K562 (cell line): ENCODE results near the gene AMBRA1. TPM values are rescaled to one million over a fixed set of nuclear protein-coding genes. Genes with fewer than 3 reads are reported as not detected.

ENCODE experiments used
- ATAC-seq: fragments of 200-7000 bp; cut with Tn5 transposase; 3 replicates; pipeline ENCODE4 v1.9.1; 2020; ENCODE audit warnings: moderate library complexity
- BruUV-seq: library from RNA; stranded (reverse); fragments of 400-500 nt; replicated peaks from 2 replicates; lab custom pipeline; 2021; lab: Mats Ljungman, UMichigan
- CTCF ChIA-PET: fragments of 300-600 bp; formaldehyde crosslinking; extraction: SDS; loops from one replicate; lab custom pipeline; 2021; ENCODE audit warnings: low intra/inter-chr PET ratio; lab: Yijun Ruan, JAX
- POLR2A ChIA-PET: fragments of 300-600, 350-650 bp; sonication (Branson Sonifier 250); formaldehyde crosslinking; extraction: SDS; loops from one replicate; lab custom pipeline; 2021; ENCODE audit warnings: antibody characterized with exemption, inconsistent platforms; lab: Yijun Ruan, JAX
- DNase-seq, 4 experiments: peaks; one replicate each; pipeline versions ENCODE4 v3.0.0 to v3.0.0-alpha.2; 2011 to 2018; ENCODE audit warnings: low spot score in 3 of 4, mixed read lengths in 3 of 4; ENCODE audit errors: extremely low read depth in 1 of 4
- FAIRE-seq: peaks from 2 replicates; lab custom pipeline; 2011; peaks lifted over from hg19 to GRCh38; lab: Jason Lieb, UNC
- H2AFZ ChIP-seq: 2 replicates; pipeline ENCODE4 v1.6.0; 2011; ENCODE audit warnings: low read depth, low read length, control low read depth, inconsistent platforms
- H3K27ac ChIP-seq: fragments of 200-600 bp; 3 replicates; pipeline ENCODE4 v1.8.0; 2011; ENCODE audit warnings: low read depth, mild to moderate bottlenecking, control low read depth, inconsistent platforms, low read length, moderate library complexity, mixed read lengths; ENCODE audit errors: extremely low read depth
- H3K27me3 ChIP-seq, 2 experiments: fragments of 300-600 bp in 1 of 2; 2 replicates in 1 of 2; 3 replicates in 1 of 2; pipeline versions ENCODE4 v1.6.0 to v1.8.0; 2011; ENCODE audit warnings: inconsistent platforms in 2 of 2, low read length in 2 of 2, mild to moderate bottlenecking in 1 of 2, mixed read lengths in 1 of 2, moderate library complexity in 1 of 2; ENCODE audit not compliant: control insufficient read depth in 2 of 2, insufficient read depth in 2 of 2
- H3K36me3 ChIP-seq: fragments of 300-600 bp; 3 replicates; pipeline ENCODE4 v1.8.0; 2011; ENCODE audit warnings: mild to moderate bottlenecking, low read length, inconsistent platforms; ENCODE audit not compliant: control insufficient read depth, insufficient read depth
- H3K4me1 ChIP-seq, 2 experiments: fragments of 200-600 bp in 1 of 2; replicated peaks in 1 of 2; 2 replicates in 1 of 2; 3 replicates in 1 of 2; pipeline versions ENCODE4 v1.5.1 to v1.8.0; 2011; ENCODE audit warnings: inconsistent platforms in 2 of 2, low read length in 2 of 2, mild to moderate bottlenecking in 1 of 2, mixed read lengths in 1 of 2, moderate library complexity in 1 of 2; ENCODE audit not compliant: control insufficient read depth in 2 of 2, insufficient read depth in 2 of 2
- H3K4me2 ChIP-seq: 2 replicates; pipeline ENCODE4 v1.6.1; 2011; ENCODE audit warnings: low read length, control low read depth, inconsistent platforms, mixed read lengths; ENCODE audit not compliant: insufficient read depth
- H3K4me3 ChIP-seq: fragments of 200-600 bp; sonication (generic), shearing (Covaris generic); 2 replicates; pipeline ENCODE4 v1.5.1; 2016; ENCODE audit warnings: control low read depth, inconsistent platforms
- H3K79me2 ChIP-seq: fragments of 200-600 bp; 3 replicates; pipeline ENCODE4 v1.8.0; 2011; ENCODE audit warnings: low read length, inconsistent platforms; ENCODE audit not compliant: control insufficient read depth, insufficient read depth
- H3K9ac ChIP-seq, 2 experiments: 2 replicates each; pipeline versions ENCODE4 v1.6.0 to v1.6.1; 2011; ENCODE audit warnings: low read depth in 2 of 2, low read length in 2 of 2, control low read depth in 1 of 2, inconsistent platforms in 1 of 2, mild to moderate bottlenecking in 1 of 2, mixed read lengths in 1 of 2; ENCODE audit not compliant: insufficient read depth in 1 of 2
- H3K9me1 ChIP-seq: one replicate; pipeline ENCODE4 v1.6.0; 2011; ENCODE audit warnings: inconsistent platforms, mild to moderate bottlenecking, low read length, moderate library complexity; ENCODE audit not compliant: control insufficient read depth, insufficient read depth
- H3K9me3 ChIP-seq: replicated peaks from 2 replicates; pipeline ENCODE4 v1.5.1; 2011; ENCODE audit warnings: low read depth, low read length, inconsistent platforms; ENCODE audit not compliant: control insufficient read depth, insufficient read depth
- H4K20me1 ChIP-seq: replicated peaks from 2 replicates; pipeline ENCODE4 v1.6.1; 2011; ENCODE audit warnings: low read length, inconsistent platforms, mixed read lengths; ENCODE audit not compliant: control insufficient read depth, insufficient read depth
- C11orf30 ChIP-seq: fragments of 450-650 bp; IDR thresholded peaks from 2 replicates; pipeline ENCODE4 v1.6.1; 2016; ENCODE audit warnings: low read depth, mild to moderate bottlenecking
- CC2D1A ChIP-seq: fragments of 450-650 bp; IDR thresholded peaks from 2 replicates; pipeline ENCODE4 v1.6.1; 2017; ENCODE audit warnings: mild to moderate bottlenecking
- DACH1 ChIP-seq: fragments of 450-650 bp; IDR thresholded peaks from 2 replicates; pipeline ENCODE4 v1.6.1; 2018; ENCODE audit not compliant: partially characterized antibody
- MAFF ChIP-seq: IDR thresholded peaks from 2 replicates; pipeline ENCODE4 v1.6.1; 2012; ENCODE audit warnings: low read length, improper control_type of control experiment
- MAFG ChIP-seq: fragments of 450-650 bp; conservative IDR thresholded peaks from 2 replicates; pipeline ENCODE4 v1.6.1; 2016; ENCODE audit warnings: missing genetic modification characterization, missing compliant biosample characterization
- MAFK ChIP-seq: IDR thresholded peaks from 2 replicates; pipeline ENCODE4 v1.6.1; 2011; ENCODE audit warnings: low read length, improper control_type of control experiment
- MEIS2 ChIP-seq: fragments of 450-650 bp; IDR thresholded peaks from 2 replicates; pipeline ENCODE4 v1.6.1; 2014; ENCODE audit warnings: mild to moderate bottlenecking; ENCODE audit not compliant: partially characterized antibody
- MTA1 ChIP-seq: fragments of 450-650 bp; IDR thresholded peaks from 2 replicates; pipeline ENCODE4 v1.6.1; 2017; ENCODE audit warnings: borderline replicate concordance
- NFIC ChIP-seq: fragments of 450-650 bp; IDR thresholded peaks from 2 replicates; pipeline ENCODE4 v1.6.1; 2017; ENCODE audit warnings: mild to moderate bottlenecking, inconsistent platforms
- PHB2 ChIP-seq: fragments of 450-650 bp; IDR thresholded peaks from 2 replicates; pipeline ENCODE4 v1.6.1; 2017; ENCODE audit warnings: low read depth
- ZNF140 ChIP-seq: fragments of 250-450 bp; sonication (Bioruptor Pico); IDR thresholded peaks from 2 replicates; pipeline ENCODE4 v1.8.0; 2021; ENCODE audit warnings: moderate library complexity, mild to moderate bottlenecking, inconsistent platforms
- ZNF316 ChIP-seq: fragments of 450-650 bp; IDR thresholded peaks from 2 replicates; pipeline ENCODE4 v1.6.1; 2016
- ZNF668 ChIP-seq: fragments of 250-450 bp; sonication (Bioruptor Pico); IDR thresholded peaks from 2 replicates; pipeline ENCODE4 v1.8.0; 2022; ENCODE audit warnings: mild to moderate bottlenecking, inconsistent platforms
- WGBS: fragments of 100-300 bp; shearing (Covaris generic); methylation state at CpG from one replicate; pipeline ENCODE4 v1.1.6; 2016; ENCODE audit warnings: low coverage, mixed read lengths; ENCODE audit not compliant: insufficient coverage; ENCODE audit errors: missing lambda C conversion rate; 5-methylcytosine and 5-hydroxymethylcytosine counted together
- in situ Hi-C: fragments of 300-500 bp; cut with MboI; formaldehyde crosslinking; loops from 4 replicates; pipeline ENCODE4 v1.15.0; 2018; ENCODE audit warnings: inconsistent platforms, mixed read lengths
- intact Hi-C: fragments of 100-400 bp; cut with micrococcal nuclease; formaldehyde crosslinking; loops from 2 replicates; pipeline ENCODE4 v1.14.2; 2022
- polyA plus RNA-seq, 8 experiments: library from polyadenylated mRNA; depleted of rRNA in 4 of 8; stranded (reverse) in 5 of 8; unstranded in 3 of 8; fragments of >200 nt; fragmentation: Nextera tagmentation in 2 of 8; fragmentation: Illumina TruSeq in 1 of 8; extraction: Ambion mirVana in 2 of 8; extraction: Trizol in 1 of 8; gene quantifications; 2 replicates each; pipeline versions ENCODE4 v1.2.1 to v1.2.3, GENCODE V29; 2011 to 2014; ENCODE audit warnings: inconsistent platforms in 1 of 8, missing spikeins in 1 of 8
- total RNA-seq, 7 experiments: library from RNA; depleted of rRNA in 6 of 7; stranded (reverse); fragments of >200 nt in 6 of 7; fragmentation: Illumina TruSeq in 2 of 7; extraction: Trizol in 2 of 7; gene quantifications; 2 replicates each; pipeline versions ENCODE4 v1.2.1 to v1.2.3, GENCODE V29; 2011 to 2021; ENCODE audit warnings: low replicate concordance in 1 of 7
- TF ChIP-seq, protein P1 (sequence below): fragments of 450-650 bp; formaldehyde crosslinking; IDR thresholded peaks from 2 replicates; pipeline ENCODE4 v1.4.0; 2020; ENCODE audit warnings: mild to moderate bottlenecking
- TF ChIP-seq, protein P2 (sequence below): sonication (generic); formaldehyde crosslinking; IDR thresholded peaks from 2 replicates; pipeline ENCODE4 v1.8.0; 2022; ENCODE audit warnings: mild to moderate bottlenecking, missing genetic modification reagents

The AMBRA1 gene
- total and polyA plus RNA-seq, 9 of the 15 experiments (the other 6 are each of a cell fraction or from before 2014, with no cell fraction given): 0.15 to 24.5 (median 13.0) TPM

DNA sequence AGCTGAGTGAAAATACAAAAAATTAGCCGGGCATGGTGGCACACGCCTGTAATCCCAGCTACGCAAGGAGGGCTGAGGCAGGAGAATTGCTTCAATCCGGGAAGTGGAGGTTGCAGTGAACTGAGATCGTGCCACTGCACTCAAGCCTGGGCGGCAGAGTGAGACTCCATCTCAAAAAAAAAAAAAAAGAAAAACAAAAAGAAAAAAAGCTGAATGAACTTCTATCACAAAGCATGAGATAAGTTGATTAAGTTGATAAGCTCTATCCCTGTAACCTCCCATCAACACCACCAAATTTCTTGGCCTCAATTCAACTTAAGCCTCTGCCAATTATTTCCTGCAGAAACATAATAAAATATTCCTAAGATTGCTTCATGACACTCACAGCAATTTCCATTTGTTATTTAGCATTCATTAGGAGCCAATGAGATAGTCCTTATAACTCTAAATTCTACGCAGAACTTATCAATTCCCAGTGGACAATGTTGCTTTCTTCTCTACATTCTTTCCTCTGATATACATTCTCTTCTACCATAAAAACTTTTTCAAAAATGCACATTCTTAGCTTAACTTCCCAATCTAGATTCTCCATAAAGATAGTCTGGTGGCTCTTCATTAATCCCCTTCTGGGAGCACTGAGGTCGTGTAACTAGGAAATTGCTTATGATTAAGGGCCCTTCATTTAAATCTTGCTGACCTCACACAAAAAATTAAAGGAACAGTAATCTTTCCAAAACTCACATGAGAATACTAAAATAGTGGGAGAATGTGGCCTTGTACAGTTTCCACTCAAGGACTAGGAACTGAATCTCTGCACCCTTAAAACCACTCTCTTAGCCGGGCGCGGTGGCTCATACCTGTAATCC is 2.9 kb downstream of the AMBRA1 start:
- POLR2A ChIA-PET: interaction anchor here (0.7 to 1.6 kb wide), 5 partner anchors 9 to 680 kb away, joined by 3 to 4 read pairs (median 3); no protein-coding TSS in a partner anchor

More for the DNA sequence above, 2.9 kb downstream of the AMBRA1 start:
- Histone ChIP-seq H3K27ac (0 out of 3 replicates have a peak overlapping the region, but pooled peaks have one; percentile 22), H3K27me3 (no peaks in the 10 kb centered on the region), H3K36me3 (peaks cover 7% of the 10 kb centered on the region; the same call in 1 of the 3 replicates), H3K9me1 (no peaks in the 10 kb centered on the region), H3K9ac (0 out of 4 replicates have a peak overlapping the region, but pooled peaks of 1 of the 2 experiments have one; percentile 10), H3K4me3 (no peak overlapping the region)
- TSS peak; percentile 32 for BruUV-seq
- in situ Hi-C loops: no loop called here
- intact Hi-C loops: loop anchor here (5.0 kb wide), 2 partner anchors 34 to 49 kb away; no protein-coding TSS in a partner anchor
- no peak for DNase-seq
- TF ChIP-seq, protein P1, sequence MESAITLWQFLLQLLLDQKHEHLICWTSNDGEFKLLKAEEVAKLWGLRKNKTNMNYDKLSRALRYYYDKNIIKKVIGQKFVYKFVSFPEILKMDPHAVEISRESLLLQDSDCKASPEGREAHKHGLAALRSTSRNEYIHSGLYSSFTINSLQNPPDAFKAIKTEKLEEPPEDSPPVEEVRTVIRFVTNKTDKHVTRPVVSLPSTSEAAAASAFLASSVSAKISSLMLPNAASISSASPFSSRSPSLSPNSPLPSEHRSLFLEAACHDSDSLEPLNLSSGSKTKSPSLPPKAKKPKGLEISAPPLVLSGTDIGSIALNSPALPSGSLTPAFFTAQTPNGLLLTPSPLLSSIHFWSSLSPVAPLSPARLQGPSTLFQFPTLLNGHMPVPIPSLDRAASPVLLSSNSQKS (CRISPR knock-in tag): no peak
- TF ChIP-seq CC2D1A (no peak), MTA1 (no peak), C11orf30 (peak; percentile 79), MAFG (tag) (peak; percentile 72), MAFF (peak; percentile 45; the same call in 1 of the 2 replicates), MEIS2 (peak; percentile 9), DACH1 (peak; percentile 3), PHB2 (no peak), NFIC (0 out of 2 replicates have a peak, but pooled peaks have one; percentile 9), ZNF316 (peak; percentile 91), MAFK (peak; percentile 47; the same call in 1 of the 2 replicates), ZNF140 (CRISPR knock-in tag) (no peak), ZNF668 (CRISPR knock-in tag) (no peak)
- TF ChIP-seq, protein P2, sequence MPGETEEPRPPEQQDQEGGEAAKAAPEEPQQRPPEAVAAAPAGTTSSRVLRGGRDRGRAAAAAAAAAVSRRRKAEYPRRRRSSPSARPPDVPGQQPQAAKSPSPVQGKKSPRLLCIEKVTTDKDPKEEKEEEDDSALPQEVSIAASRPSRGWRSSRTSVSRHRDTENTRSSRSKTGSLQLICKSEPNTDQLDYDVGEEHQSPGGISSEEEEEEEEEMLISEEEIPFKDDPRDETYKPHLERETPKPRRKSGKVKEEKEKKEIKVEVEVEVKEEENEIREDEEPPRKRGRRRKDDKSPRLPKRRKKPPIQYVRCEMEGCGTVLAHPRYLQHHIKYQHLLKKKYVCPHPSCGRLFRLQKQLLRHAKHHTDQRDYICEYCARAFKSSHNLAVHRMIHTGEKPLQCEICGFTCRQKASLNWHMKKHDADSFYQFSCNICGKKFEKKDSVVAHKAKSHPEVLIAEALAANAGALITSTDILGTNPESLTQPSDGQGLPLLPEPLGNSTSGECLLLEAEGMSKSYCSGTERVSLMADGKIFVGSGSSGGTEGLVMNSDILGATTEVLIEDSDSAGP: peak; percentile 37; the same call in 1 of the 2 replicates
- TF ChIP-seq, all 486 proteins: peak for 9
- FAIRE-seq (no peak), ATAC-seq (no peak)
- Histone ChIP-seq H3K4me2 (peak overlapping the region; percentile 1; the same call in 1 of the 2 replicates), H3K9me3 (no peaks in the 10 kb centered on the region), H4K20me1 (0 out of 2 replicates have a peak, but pooled peaks cover 6% of the 10 kb centered on the region), H3K79me2 (peaks cover 73% of the 10 kb centered on the region), H3K4me1 (peaks cover 23 to 30% of the 10 kb centered on the region in 2 experiments), H2AFZ (no peak overlapping the region)
- CTCF ChIA-PET: no interaction called here
- 59% methylated on average over 9 of the region's 11 CpGs for WGBS
